B cell (primary cell): ENCODE measurements around the gene ARFGEF2. TPM values are rescaled to one million over a fixed set of nuclear protein-coding genes. Genes with fewer than 3 reads are reported as not detected.

Source experiments
- ATAC-seq: fragments of 200-7000 bp; cut with Tn5 transposase; one replicate; pipeline ENCODE4 v1.10.0; 2021; ENCODE audit warnings: low read depth, mild to moderate bottlenecking, moderate number of reproducible peaks, moderate library complexity
- CTCF ChIA-PET: fragments of 350-600 bp; sonication (Branson Sonifier 250); formaldehyde crosslinking; loops from one replicate; lab custom pipeline; 2021; ENCODE audit warnings: antibody characterized with exemption, inconsistent platforms; lab: Charles Lee
- POLR2A ChIA-PET: fragments of 350-600 bp; sonication (Branson Sonifier 250); formaldehyde crosslinking; loops from one replicate; lab custom pipeline; 2021; ENCODE audit warnings: antibody characterized with exemption; lab: Charles Lee
- DNase-seq: peaks from one replicate; pipeline ENCODE4 v3.0.0; 2013
- H2AFZ ChIP-seq: 2 replicates; pipeline ENCODE4 v1.6.1; 2012; ENCODE audit warnings: mild to moderate bottlenecking, low read depth, low read length; ENCODE audit not compliant: insufficient read depth, poor library complexity, severe bottlenecking
- H3K27ac ChIP-seq, 2 donors: 1 replicate in 1 of 2; 2 replicates in 1 of 2; pipeline ENCODE4 v1.5.1; 2012 to 2013; ENCODE audit warnings: low read length in 2 of 2, mild to moderate bottlenecking in 2 of 2, moderate library complexity in 1 of 2
- H3K27me3 ChIP-seq, 4 experiments: fragments of 200-600 bp in 1 of 4; sonication (generic) in 1 of 4; replicated peaks in 1 of 4; 1 replicate in 2 of 4; 2 replicates in 2 of 4; pipeline versions ENCODE4 v1.6.1 to v1.7.0; 2013 to 2016; ENCODE audit warnings: low read length in 3 of 4, mild to moderate bottlenecking in 2 of 4, mixed read lengths in 1 of 4, moderate library complexity in 1 of 4; ENCODE audit not compliant: insufficient read depth in 4 of 4, control insufficient read depth in 3 of 4; ENCODE audit errors: control extremely low read depth in 1 of 4
- H3K36me3 ChIP-seq, 2 experiments: replicated peaks in 1 of 2; 1 replicate in 1 of 2; 2 replicates in 1 of 2; pipeline versions ENCODE4 v1.6.1 to v1.7.1; 2013; ENCODE audit warnings: low read length in 1 of 2; ENCODE audit not compliant: insufficient read depth in 2 of 2, control insufficient read depth in 1 of 2; ENCODE audit errors: control extremely low read depth in 1 of 2, extremely low read depth in 1 of 2
- H3K4me1 ChIP-seq, 2 donors: fragments of 200-600 bp in 1 of 2; sonication (generic) in 1 of 2; 1 replicate in 1 of 2; 2 replicates in 1 of 2; pipeline versions ENCODE4 v1.5.1 to v1.6.1; 2013 to 2017; ENCODE audit warnings: low read length in 2 of 2; ENCODE audit not compliant: control insufficient read depth in 2 of 2, insufficient read depth in 2 of 2
- H3K4me2 ChIP-seq: replicated peaks from 2 replicates; pipeline ENCODE3; 2012; ENCODE audit warnings: mild to moderate bottlenecking, low read depth, low read length; ENCODE audit not compliant: poor library complexity, severe bottlenecking
- H3K4me3 ChIP-seq, 5 experiments: fragments of 200-600 bp in 1 of 5; sonication (generic) in 1 of 5; 1 replicate in 3 of 5; 2 replicates in 2 of 5; pipeline versions ENCODE4 v1.5.1 to v1.7.0; 2011 to 2016; ENCODE audit warnings: low read length in 4 of 5, mild to moderate bottlenecking in 4 of 5, low read depth in 2 of 5, control low read depth in 1 of 5, moderate library complexity in 1 of 5; ENCODE audit not compliant: insufficient read depth in 1 of 5; ENCODE audit errors: control extremely low read depth in 1 of 5, extremely low read depth in 1 of 5
- H3K79me2 ChIP-seq: fragments of 200-600 bp; sonication (generic); one replicate; pipeline ENCODE4 v1.6.0; 2016; ENCODE audit warnings: low read length; ENCODE audit not compliant: control insufficient read depth, insufficient read depth
- H3K9ac ChIP-seq: fragments of 200-600 bp; sonication (generic); 2 replicates; pipeline ENCODE4 v1.6.1; 2017; ENCODE audit warnings: mild to moderate bottlenecking, low read length, moderate library complexity
- H3K9me3 ChIP-seq, 3 donors: one replicate each; pipeline versions ENCODE4 v1.6.1 to v1.7.1; 2013; ENCODE audit warnings: low read length in 2 of 3; ENCODE audit not compliant: control insufficient read depth in 2 of 3, insufficient read depth in 1 of 3; ENCODE audit errors: control extremely low read depth in 1 of 3
- H4K20me1 ChIP-seq: 2 replicates; pipeline ENCODE4 v1.6.0; 2012; ENCODE audit warnings: mild to moderate bottlenecking, low read length; ENCODE audit not compliant: insufficient read depth, control insufficient read depth, poor library complexity, severe bottlenecking
- H3K27ac Mint-ChIP-seq: one replicate; pipeline ENCODE4 v1.8.0; 2021; ENCODE audit warnings: mixed read lengths
- H3K27me3 Mint-ChIP-seq: one replicate; pipeline ENCODE4 v1.8.0; 2021; ENCODE audit warnings: mixed read lengths
- H3K4me1 Mint-ChIP-seq: one replicate; pipeline ENCODE4 v1.8.0; 2021; ENCODE audit warnings: mixed read lengths
- H3K4me3 Mint-ChIP-seq: one replicate; pipeline ENCODE4 v1.8.0; 2021; ENCODE audit warnings: mixed read lengths
- H3K9me3 Mint-ChIP-seq: one replicate; pipeline ENCODE4 v1.8.0; 2022; ENCODE audit warnings: mixed read lengths; ENCODE audit not compliant: insufficient read depth
- CTCF ChIP-seq: fragments of 200-600 bp; IDR thresholded peaks from one replicate; pipeline ENCODE4 v1.8.0; 2022; ENCODE audit warnings: antibody characterized with exemption, mild to moderate bottlenecking
- EZH2 ChIP-seq: IDR thresholded peaks from 2 replicates; pipeline ENCODE4 v1.6.1; 2012; ENCODE audit warnings: borderline replicate concordance, low read depth, mild to moderate bottlenecking, moderate library complexity, low read length; ENCODE audit not compliant: insufficient read depth, poor library complexity, severe bottlenecking
- WGBS: methylation state at CpG from one replicate; pipeline ENCODE4 v1.1.5; 2013; ENCODE audit warnings: missing lambda C conversion rate; ENCODE audit not compliant: insufficient coverage; 5-methylcytosine and 5-hydroxymethylcytosine counted together
- intact Hi-C: fragments of 100-400 bp; cut with micrococcal nuclease; formaldehyde crosslinking; loops from one replicate; pipeline ENCODE4 v1.10.0; 2022
- polyA plus RNA-seq: library from polyadenylated mRNA; depleted of rRNA; stranded (reverse); fragments of >200 nt; gene quantifications from 2 replicates; pipeline ENCODE4 v1.2.3, GENCODE V29; 2012
- total RNA-seq, 2 donors: library from RNA; stranded (reverse); fragments of 120-200 nt in 1 of 2; gene quantifications; 1 replicate in 1 of 2; 2 replicates in 1 of 2; pipeline versions ENCODE4 v1.2.3 to v1.2.4, GENCODE V29; 2013 to 2022

The ARFGEF2 gene
- total and polyA plus RNA-seq, 2 donors (not counting 1 experiment from before 2014, with no cell fraction given), result 10.8 to 34.3 TPM

GRCh38 chr20:48953653-48954052 lies 32.1 kb downstream of the ARFGEF2 start:
- CTCF ChIA-PET, result interaction anchor here (1.1 kb wide), 1 partner anchor 1569 kb away, joined by 3 read pairs; no protein-coding TSS in a partner anchor

GRCh38 chr20:48956052-48956451 lies 34.5 kb downstream of the ARFGEF2 start:
- Histone ChIP-seq H3K4me1 (no peaks in the 10 kb centered on the region), H3K9ac (no peak overlapping the region), H2AFZ (no peak overlapping the region), H3K79me2 (peaks cover 4% of the 10 kb centered on the region), H3K9me3 (no peaks in the 10 kb centered on the region), H4K20me1 (peaks cover 12% of the 10 kb centered on the region), H3K4me3 (no peak overlapping the region), H3K27ac (no peak overlapping the region), H3K36me3 (peaks cover 9 to 80% of the 10 kb centered on the region in 2 experiments), H3K4me2 (no peak overlapping the region), H3K27me3 (no peaks in the 10 kb centered on the region)
- H3K4me1 Mint-ChIP-seq, result no peaks in the 10 kb centered on the region
- ChIA-PET POLR2A (no interaction called here), CTCF (interaction anchor here (1.3 kb wide), 1 partner anchor 299 kb away, joined by 3 read pairs; no protein-coding TSS in a partner anchor)
- H3K27ac Mint-ChIP-seq, result no peak overlapping the region
- H3K27me3 Mint-ChIP-seq, result no peaks in the 10 kb centered on the region
- no peaks in the 10 kb centered on the region for H3K9me3 Mint-ChIP-seq
- intact Hi-C loops, result no loop called here
- no peak for DNase-seq
- no peak for TF ChIP-seq CTCF
- no peak for TF ChIP-seq EZH2
- no peak overlapping the region for H3K4me3 Mint-ChIP-seq
- WGBS, result no CpG with 5 or more reads among the region's 4 CpGs
- no peak for ATAC-seq

More at GRCh38 chr20:48953653-48954052, 32.1 kb downstream of the ARFGEF2 start:
- DNase-seq (no peak), ATAC-seq (no peak)
- Histone ChIP-seq H3K27ac (no peak overlapping the region), H2AFZ (no peak overlapping the region), H3K36me3 (peaks cover 5 to 84% of the 10 kb centered on the region in 2 experiments), H3K79me2 (peaks cover 11% of the 10 kb centered on the region), H3K4me3 (no peak overlapping the region), H3K9me3 (no peaks in the 10 kb centered on the region), H4K20me1 (peaks cover 16% of the 10 kb centered on the region), H3K27me3 (no peaks in the 10 kb centered on the region), H3K4me2 (no peak overlapping the region), H3K4me1 (no peaks in the 10 kb centered on the region), H3K9ac (no peak overlapping the region)
- WGBS, result 94% methylated on average over 2 of the region's 6 CpGs
- intact Hi-C loops, result no loop called here
- TF ChIP-seq EZH2, result no peak
- no peak for TF ChIP-seq CTCF
- H3K4me1 Mint-ChIP-seq, result no peaks in the 10 kb centered on the region
- no peaks in the 10 kb centered on the region for H3K9me3 Mint-ChIP-seq
- no peak overlapping the region for H3K27ac Mint-ChIP-seq
- no peak overlapping the region for H3K4me3 Mint-ChIP-seq
- POLR2A ChIA-PET, result no interaction called here
- H3K27me3 Mint-ChIP-seq, result no peaks in the 10 kb centered on the region
